ENCODE data around the gene WDR91.
A peak's percentile ranks its signal among the peaks of the same experiment; 100 is the strongest.
"Not testable (repeated sequence)": the region's sequence is repeated elsewhere in the genome, so short reads cannot be mapped to it uniquely, and the experiment has no call there.

Gene WDR91

DNA sequence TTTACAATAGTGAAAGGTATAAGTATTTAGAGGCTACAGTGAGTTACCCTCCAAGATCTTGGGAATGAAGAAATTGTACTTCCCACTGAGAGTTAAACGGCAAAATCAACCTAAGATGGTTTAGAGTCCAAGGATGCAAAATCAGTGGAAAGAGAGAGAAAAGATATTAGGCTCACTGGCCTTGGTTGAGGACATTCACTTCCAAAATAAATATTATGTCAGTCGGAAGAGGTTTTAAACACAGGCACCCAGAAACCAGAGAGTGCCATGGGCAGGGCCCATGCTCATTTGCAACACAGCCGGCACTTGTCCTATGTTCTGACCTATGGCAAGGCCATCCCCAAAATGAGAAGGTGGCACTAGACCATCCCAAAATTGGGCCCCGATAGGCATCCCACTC, 3.9 kb upstream of the WDR91 start:
- no peaks in the 10 kb centered on the region for H3K4me1 ChIP-seq (ENCODE audit: insufficient read depth, insufficient read length)
- no peak overlapping the region for H3K4me3 ChIP-seq (ENCODE audit: insufficient read length, low read depth)
- H3K9me3 ChIP-seq (ENCODE audit: insufficient read depth, low read length): no peaks in the 10 kb centered on the region

DNA sequence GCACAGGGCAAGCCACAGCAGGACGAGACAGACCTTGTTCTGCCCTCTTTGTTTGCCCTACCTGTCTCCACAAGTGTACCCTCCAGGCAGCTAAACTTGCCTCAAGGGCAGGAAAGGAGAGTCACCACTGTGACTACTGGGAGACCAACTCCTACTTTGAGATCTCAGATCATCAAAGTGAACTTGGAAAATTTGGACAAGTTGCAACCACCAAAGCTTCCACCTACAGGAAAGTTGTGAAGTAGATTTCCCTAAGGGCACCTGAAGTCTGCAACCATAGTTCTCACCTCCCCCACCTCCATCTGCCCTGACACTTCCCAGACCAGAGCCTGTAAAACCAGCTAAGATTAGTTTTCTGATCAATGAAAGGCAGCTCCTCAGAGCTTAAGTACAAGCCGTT, 2.5 kb upstream of the WDR91 start:
- H3K27me3 ChIP-seq (ENCODE audit: insufficient read depth, insufficient read length): peaks cover 9% of the 10 kb centered on the region
- TF ChIP-seq YY1 (IDR thresholded peaks at IDR 0.05; ENCODE audit: insufficient read depth, insufficient read length) (no peak), ZNF274 (IDR thresholded peaks at IDR 0.05; ENCODE audit: low read depth, low read length) (no peak), SUZ12 (IDR thresholded peaks at IDR 0.05; ENCODE audit: extremely low read depth, insufficient read depth, insufficient read length) (no peak)
- H3K36me3 ChIP-seq (ENCODE audit: insufficient read depth, insufficient read length, low read length): peaks cover 4% of the 10 kb centered on the region
- H3K4me1 ChIP-seq (ENCODE audit: insufficient read depth, insufficient read length): no peaks in the 10 kb centered on the region
- no peak overlapping the region for H3K4me3 ChIP-seq (ENCODE audit: insufficient read length, low read depth)
- no peak for DNase-seq (ENCODE audit: low read depth, low spot score)
- no peak overlapping the region for H3K9ac ChIP-seq (ENCODE audit: insufficient read length, low read depth)
- no peaks in the 10 kb centered on the region for H3K9me3 ChIP-seq (ENCODE audit: insufficient read depth, low read length)

More for the DNA sequence above, 3.9 kb upstream of the WDR91 start:
- no peak for DNase-seq (ENCODE audit: low read depth, low spot score)
- H3K36me3 ChIP-seq (ENCODE audit: insufficient read depth, insufficient read length, low read length): no peaks in the 10 kb centered on the region
- TF ChIP-seq SUZ12 (IDR thresholded peaks at IDR 0.05; ENCODE audit: extremely low read depth, insufficient read depth, insufficient read length) (no peak), ZNF274 (IDR thresholded peaks at IDR 0.05; ENCODE audit: low read depth, low read length) (no peak), YY1 (IDR thresholded peaks at IDR 0.05; ENCODE audit: insufficient read depth, insufficient read length) (no peak)
- H3K9ac ChIP-seq (ENCODE audit: insufficient read length, low read depth): no peak overlapping the region
- H3K27me3 ChIP-seq (ENCODE audit: insufficient read depth, insufficient read length): peaks cover 9% of the 10 kb centered on the region

DNA sequence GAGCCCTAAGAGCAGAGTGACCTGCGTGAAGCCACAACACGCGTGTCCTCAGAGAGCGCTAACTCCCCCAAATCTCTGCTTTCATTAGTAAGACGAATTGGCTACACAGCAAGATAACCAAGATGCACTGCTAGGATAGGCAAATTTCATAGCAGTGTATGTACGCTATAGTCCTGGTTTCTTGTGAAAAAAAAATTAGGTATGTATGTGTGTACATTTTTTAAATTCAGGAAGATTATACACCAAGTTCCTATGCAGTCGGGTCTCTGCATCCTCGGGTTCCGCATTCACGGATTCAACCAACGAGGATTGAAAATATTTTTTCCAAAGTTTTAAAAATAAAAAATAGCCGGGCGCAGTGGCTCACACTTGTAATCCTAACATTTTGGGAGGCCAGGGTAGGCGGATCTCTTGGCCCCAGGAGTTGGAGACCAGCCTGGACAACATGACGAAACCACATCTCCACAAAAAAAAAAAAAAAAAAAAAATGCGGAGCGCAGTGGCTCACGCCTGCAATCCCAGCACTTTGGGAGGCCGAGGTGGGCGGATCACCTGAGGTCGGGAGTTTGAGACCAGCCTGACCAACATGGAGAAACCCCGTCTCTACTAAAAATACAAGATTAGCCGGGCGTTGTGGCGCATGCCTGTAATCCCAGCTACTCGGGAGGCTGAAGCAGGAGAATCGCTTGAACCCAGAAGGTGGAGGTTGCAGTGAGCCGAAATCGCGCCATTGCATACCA, 790 bp upstream of the WDR91 start:
- H3K4me3 ChIP-seq (ENCODE audit: insufficient read length, low read depth): peak overlapping the region; percentile 53
- peak overlapping the region; percentile 59 for H3K9ac ChIP-seq (ENCODE audit: insufficient read length, low read depth)
- DNase-seq (ENCODE audit: low read depth, low spot score); H3K4me1 ChIP-seq (ENCODE audit: insufficient read depth, insufficient read length); H3K36me3 ChIP-seq (ENCODE audit: insufficient read depth, insufficient read length, low read length); H3K9me3 ChIP-seq (ENCODE audit: insufficient read depth, low read length); H3K27me3 ChIP-seq (ENCODE audit: insufficient read depth, insufficient read length): not testable (repeated sequence)

DNA sequence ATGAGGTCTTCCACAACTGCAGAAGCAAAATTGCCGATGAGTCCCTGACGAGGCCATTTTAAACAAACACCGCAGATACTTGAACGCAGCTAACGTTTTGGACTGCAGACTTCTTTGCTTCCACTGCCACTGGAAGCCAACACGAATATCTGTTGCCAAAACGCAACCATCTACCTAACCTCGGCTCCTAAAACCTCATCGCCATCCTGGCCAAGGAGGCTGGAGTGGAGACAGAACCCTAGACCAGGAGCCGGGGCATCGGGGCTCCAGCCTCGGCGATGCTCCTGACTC, 493 bp downstream of the WDR91 start:
- peaks cover 9% of the 10 kb centered on the region for H3K27me3 ChIP-seq (ENCODE audit: insufficient read depth, insufficient read length)
- peak overlapping the region; percentile 78 for H3K4me3 ChIP-seq (ENCODE audit: insufficient read length, low read depth)
- H3K9ac ChIP-seq (ENCODE audit: insufficient read length, low read depth): peak overlapping the region; percentile 90
- no peak for TF ChIP-seq ZNF274 (IDR thresholded peaks at IDR 0.05; ENCODE audit: low read depth, low read length)
- TF ChIP-seq SUZ12 (IDR thresholded peaks at IDR 0.05; ENCODE audit: extremely low read depth, insufficient read depth, insufficient read length): no peak
- TF ChIP-seq YY1 (IDR thresholded peaks at IDR 0.05; ENCODE audit: insufficient read depth, insufficient read length): no peak
- no peak for DNase-seq (ENCODE audit: low read depth, low spot score)
- H3K9me3 ChIP-seq (ENCODE audit: insufficient read depth, low read length): no peaks in the 10 kb centered on the region
- peaks cover 10% of the 10 kb centered on the region for H3K36me3 ChIP-seq (ENCODE audit: insufficient read depth, insufficient read length, low read length)
- H3K4me1 ChIP-seq (ENCODE audit: insufficient read depth, insufficient read length): peaks cover 2% of the 10 kb centered on the region

DNA sequence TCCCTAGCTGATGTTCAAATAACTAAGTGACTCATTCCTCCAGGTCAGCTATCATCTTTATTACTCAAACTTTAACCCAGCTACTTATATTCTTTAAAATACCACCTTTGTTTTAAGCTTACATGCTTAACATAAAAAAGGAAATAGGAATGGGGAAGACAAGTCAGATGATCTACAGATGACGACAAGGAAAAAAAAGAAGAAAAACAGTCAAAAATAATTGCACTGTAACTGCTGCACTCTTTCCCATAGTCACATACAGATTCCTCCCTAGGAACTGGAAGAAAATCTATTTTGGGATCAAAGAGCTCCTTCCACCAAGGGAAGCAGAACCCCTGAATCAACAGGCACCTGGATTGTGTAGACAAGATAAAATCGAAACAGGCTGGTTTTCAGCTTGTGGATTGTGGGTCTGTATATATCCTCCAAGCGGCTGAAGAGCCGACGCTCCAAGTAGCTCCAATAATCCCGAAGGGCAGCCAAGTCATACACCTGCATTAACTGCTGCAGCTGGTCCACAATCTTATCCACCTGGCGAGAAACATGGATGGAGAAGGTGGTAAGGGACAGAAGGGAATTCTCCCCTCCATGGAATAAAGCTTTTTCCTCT, 2.0 kb downstream of the WDR91 start:
- H3K4me3 ChIP-seq (ENCODE audit: insufficient read length, low read depth): no peak overlapping the region
- H3K36me3 ChIP-seq (ENCODE audit: insufficient read depth, insufficient read length, low read length): peaks cover 23% of the 10 kb centered on the region
- no peak overlapping the region for H3K9ac ChIP-seq (ENCODE audit: insufficient read length, low read depth)
- peaks cover 9% of the 10 kb centered on the region for H3K27me3 ChIP-seq (ENCODE audit: insufficient read depth, insufficient read length)
- H3K4me1 ChIP-seq (ENCODE audit: insufficient read depth, insufficient read length): peaks cover 2% of the 10 kb centered on the region
- no peaks in the 10 kb centered on the region for H3K9me3 ChIP-seq (ENCODE audit: insufficient read depth, low read length)
- DNase-seq (ENCODE audit: low read depth, low spot score): no peak
- TF ChIP-seq ZNF274 (IDR thresholded peaks at IDR 0.05; ENCODE audit: low read depth, low read length) (no peak), YY1 (IDR thresholded peaks at IDR 0.05; ENCODE audit: insufficient read depth, insufficient read length) (no peak), SUZ12 (IDR thresholded peaks at IDR 0.05; ENCODE audit: extremely low read depth, insufficient read depth, insufficient read length) (no peak)

DNA sequence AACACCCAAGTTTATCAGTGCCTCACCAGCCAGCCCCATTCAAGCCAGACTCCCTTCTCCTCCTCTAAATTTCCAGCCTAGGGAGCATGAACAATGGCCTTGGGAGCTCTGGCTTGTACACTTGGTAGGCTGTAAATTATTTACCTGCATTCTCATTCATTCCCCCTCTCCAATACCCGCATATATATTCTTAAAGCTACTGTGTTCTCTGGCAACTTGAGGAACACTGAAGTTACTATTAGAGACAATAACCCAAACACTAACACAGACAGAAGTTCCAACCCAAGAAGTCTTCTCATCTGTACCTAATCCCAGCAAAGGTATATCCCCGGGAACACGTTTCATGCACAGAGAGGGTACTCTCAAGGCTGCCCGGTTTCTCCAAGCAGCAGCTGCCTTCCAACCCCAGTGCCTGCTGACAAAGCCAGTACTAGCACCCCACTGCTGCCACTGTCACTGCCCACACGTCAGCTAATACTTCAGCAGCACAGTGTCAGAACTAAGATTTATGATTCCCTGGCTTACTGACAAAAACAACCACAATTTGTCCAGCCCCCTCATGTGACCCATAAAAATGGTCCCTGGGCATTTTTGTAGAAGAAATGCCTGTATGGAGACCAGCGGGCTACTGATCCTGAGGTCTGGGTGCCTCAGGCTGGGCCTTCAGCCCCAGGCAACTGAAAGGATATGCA, 3.1 kb downstream of the WDR91 start:
- H3K4me3 ChIP-seq (ENCODE audit: insufficient read length, low read depth): no peak overlapping the region
- peaks cover 9% of the 10 kb centered on the region for H3K27me3 ChIP-seq (ENCODE audit: insufficient read depth, insufficient read length)
- no peak for DNase-seq (ENCODE audit: low read depth, low spot score)
- H3K9ac ChIP-seq (ENCODE audit: insufficient read length, low read depth): no peak overlapping the region
- no peaks in the 10 kb centered on the region for H3K9me3 ChIP-seq (ENCODE audit: insufficient read depth, low read length)
- H3K4me1 ChIP-seq (ENCODE audit: insufficient read depth, insufficient read length): peaks cover 2% of the 10 kb centered on the region
- peaks cover 34% of the 10 kb centered on the region for H3K36me3 ChIP-seq (ENCODE audit: insufficient read depth, insufficient read length, low read length)
- TF ChIP-seq SUZ12 (IDR thresholded peaks at IDR 0.05; ENCODE audit: extremely low read depth, insufficient read depth, insufficient read length): no peak
- no peak for TF ChIP-seq YY1 (IDR thresholded peaks at IDR 0.05; ENCODE audit: insufficient read depth, insufficient read length)
- TF ChIP-seq ZNF274 (IDR thresholded peaks at IDR 0.05; ENCODE audit: low read depth, low read length): no peak

DNA sequence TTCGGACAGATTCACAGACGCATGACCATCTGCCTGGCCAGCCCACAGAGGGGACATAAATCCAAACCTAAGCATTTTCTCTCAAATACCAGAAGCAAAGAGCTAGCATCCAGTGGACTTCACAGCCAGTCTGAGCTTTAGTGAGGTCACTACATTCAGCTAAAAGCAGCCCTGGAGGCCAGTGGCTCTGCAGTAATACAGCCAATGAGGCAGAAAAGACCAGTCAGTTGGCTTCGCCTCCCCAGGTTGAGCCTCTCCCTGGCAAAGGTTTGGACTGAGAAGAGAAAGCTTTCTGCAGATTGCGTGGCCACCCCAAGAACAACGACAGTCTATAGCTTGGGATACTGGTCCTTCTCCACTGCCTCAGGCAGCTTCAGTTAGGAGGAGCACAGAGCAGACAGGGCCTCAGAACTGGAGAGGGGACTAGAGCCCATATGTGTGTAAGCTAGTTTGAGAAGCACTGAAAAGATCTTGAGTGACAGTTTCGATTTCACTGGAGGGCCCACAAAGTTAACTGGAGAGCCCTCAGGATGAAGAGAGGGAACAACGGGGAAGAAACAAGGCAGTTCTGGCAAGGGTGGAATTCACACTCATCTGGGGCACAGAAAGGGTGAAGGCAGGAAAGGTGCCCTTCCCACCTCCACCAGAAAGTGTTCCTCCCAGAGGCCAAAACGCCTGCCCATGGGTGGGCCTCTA, 3.8 kb downstream of the WDR91 start:
- TF ChIP-seq ZNF274 (IDR thresholded peaks at IDR 0.05; ENCODE audit: low read depth, low read length) (no peak), YY1 (IDR thresholded peaks at IDR 0.05; ENCODE audit: insufficient read depth, insufficient read length) (no peak)
- Histone ChIP-seq H3K27me3 (ENCODE audit: insufficient read depth, insufficient read length) (peaks cover 9% of the 10 kb centered on the region), H3K4me3 (ENCODE audit: insufficient read length, low read depth) (no peak overlapping the region), H3K9me3 (ENCODE audit: insufficient read depth, low read length) (no peaks in the 10 kb centered on the region), H3K36me3 (ENCODE audit: insufficient read depth, insufficient read length, low read length) (peaks cover 38% of the 10 kb centered on the region), H3K4me1 (ENCODE audit: insufficient read depth, insufficient read length) (peaks cover 2% of the 10 kb centered on the region), H3K9ac (ENCODE audit: insufficient read length, low read depth) (no peak overlapping the region)
- DNase-seq (ENCODE audit: low read depth, low spot score): no peak

All from NT2/D1 (cell line).